ENCODE results near the gene NT5C. TPM values are rescaled to one million over a fixed set of nuclear protein-coding genes. Genes with fewer than 3 reads are reported as not detected.

NT5C gene
- total and polyA plus RNA-seq, 4 donors, result 13.6 to 27.2 (median 24.5) TPM

- no peak for TF ChIP-seq HNF4A (conservative IDR thresholded peaks at IDR 0.05)
- TF ChIP-seq SP1 (IDR thresholded peaks at IDR 0.05), result no peak
- H3K27ac ChIP-seq (ENCODE audit: low read depth in 1 of 2, low read length in 2 of 2), result peak overlapping the region; percentile 40 to 71
- WGBS, result 50% methylated on average over 19 of the region's 19 CpGs
Observed at GRCh38 chr17:75114552-75115314, 16.8 kb downstream of the NT5C start.

GRCh38 chr17:75113798-75114551, 17.6 kb downstream of the NT5C start:
- peak; percentile 92 for DNase-seq (ENCODE audit: low spot score)
- Histone ChIP-seq H3K4me1 (ENCODE audit: control insufficient read depth in 4 of 4, insufficient read depth in 4 of 4, low read length in 3 of 4) (peaks cover 8 to 38% (median 28%) of the 10 kb centered on the region in 4 donors), H3K4me3 (ENCODE audit: low read depth in 1 of 3, low read length in 3 of 3) (peak overlapping the region in 2 of 3 donors; percentile 35 to 48), H3K9me3 (ENCODE audit: control insufficient read depth in 4 of 4, low read length in 3 of 4) (no peaks in the 10 kb centered on the region), H3K27me3 (ENCODE audit: control insufficient read depth in 4 of 4, insufficient read depth in 4 of 4, low read length in 3 of 4) (no peaks in the 10 kb centered on the region), H3K36me3 (ENCODE audit: control insufficient read depth in 4 of 4, insufficient read depth in 3 of 4, low read depth in 1 of 4, low read length in 3 of 4) (no peaks in the 10 kb centered on the region), H3K9ac (ENCODE audit: low read depth in 1 of 2, low read length in 2 of 2) (peak overlapping the region in 1 of 2 donors; percentile 20), H3K27ac (ENCODE audit: low read depth in 1 of 2, low read length in 2 of 2) (peak overlapping the region; percentile 40 to 71)
- TF ChIP-seq CTCF (IDR thresholded peaks at IDR 0.05; ENCODE audit: low read depth, low read length, missing input control), result peak; percentile 96
- no peak for TF ChIP-seq JUND (IDR thresholded peaks at IDR 0.05)
- peak; percentile 12 for TF ChIP-seq YY1 (IDR thresholded peaks at IDR 0.05)
- peak in 1 of 2 donors; percentile 50 for TF ChIP-seq EGR1 (IDR thresholded peaks at IDR 0.05; ENCODE audit: low read depth in 2 of 2)
- no peak for TF ChIP-seq REST (IDR thresholded peaks at IDR 0.05)
- peak; percentile 19 for TF ChIP-seq SP1 (IDR thresholded peaks at IDR 0.05)
- TF ChIP-seq HNF4A (conservative IDR thresholded peaks at IDR 0.05), result peak in 1 of 2 donors; percentile 28
- TF ChIP-seq FOXA1 (IDR thresholded peaks at IDR 0.05), result no peak
- no peak for TF ChIP-seq ZBTB33 (IDR thresholded peaks at IDR 0.05)
- TF ChIP-seq NR2F2 (IDR thresholded peaks at IDR 0.05), result peak; percentile 26
- peak in 1 of 2 donors; percentile 38 for TF ChIP-seq GABPA (IDR thresholded peaks at IDR 0.05 in 1 of 2, conservative IDR thresholded peaks at IDR 0.05 in 1 of 2)
- peak in 1 of 2 donors; percentile 49 for TF ChIP-seq RXRA (IDR thresholded peaks at IDR 0.05)
- TF ChIP-seq RAD21 (IDR thresholded peaks at IDR 0.05), result peak; percentile 95 to 97
- peak; percentile 50 for TF ChIP-seq MAX (IDR thresholded peaks at IDR 0.05)
- no peak for TF ChIP-seq HNF4G (IDR thresholded peaks at IDR 0.05)
- 5% methylated on average over 22 of the region's 22 CpGs for WGBS

More at GRCh38 chr17:75114552-75115314, 16.8 kb downstream of the NT5C start:
- H3K4me1 ChIP-seq (ENCODE audit: control insufficient read depth in 4 of 4, insufficient read depth in 4 of 4, low read length in 3 of 4), result peaks cover 3 to 31% (median 21%) of the 10 kb centered on the region in 4 donors
- H3K36me3 ChIP-seq (ENCODE audit: control insufficient read depth in 4 of 4, insufficient read depth in 3 of 4, low read depth in 1 of 4, low read length in 3 of 4), result no peaks in the 10 kb centered on the region
- no peaks in the 10 kb centered on the region for H3K27me3 ChIP-seq (ENCODE audit: control insufficient read depth in 4 of 4, insufficient read depth in 4 of 4, low read length in 3 of 4)
- H3K9ac ChIP-seq (ENCODE audit: low read depth in 1 of 2, low read length in 2 of 2), result peak overlapping the region in 1 of 2 donors; percentile 20
- peak overlapping the region in 2 of 3 donors; percentile 35 to 48 for H3K4me3 ChIP-seq (ENCODE audit: low read depth in 1 of 3, low read length in 3 of 3)
- no peaks in the 10 kb centered on the region for H3K9me3 ChIP-seq (ENCODE audit: control insufficient read depth in 4 of 4, low read length in 3 of 4)
- no peak for DNase-seq (ENCODE audit: low spot score)

Measured in liver (tissue), 9 donors.